ENCODE measurements around the gene MCF2L.
A peak's percentile ranks its signal among the peaks of the same experiment; 100 is the strongest.

The MCF2L gene, protein sequence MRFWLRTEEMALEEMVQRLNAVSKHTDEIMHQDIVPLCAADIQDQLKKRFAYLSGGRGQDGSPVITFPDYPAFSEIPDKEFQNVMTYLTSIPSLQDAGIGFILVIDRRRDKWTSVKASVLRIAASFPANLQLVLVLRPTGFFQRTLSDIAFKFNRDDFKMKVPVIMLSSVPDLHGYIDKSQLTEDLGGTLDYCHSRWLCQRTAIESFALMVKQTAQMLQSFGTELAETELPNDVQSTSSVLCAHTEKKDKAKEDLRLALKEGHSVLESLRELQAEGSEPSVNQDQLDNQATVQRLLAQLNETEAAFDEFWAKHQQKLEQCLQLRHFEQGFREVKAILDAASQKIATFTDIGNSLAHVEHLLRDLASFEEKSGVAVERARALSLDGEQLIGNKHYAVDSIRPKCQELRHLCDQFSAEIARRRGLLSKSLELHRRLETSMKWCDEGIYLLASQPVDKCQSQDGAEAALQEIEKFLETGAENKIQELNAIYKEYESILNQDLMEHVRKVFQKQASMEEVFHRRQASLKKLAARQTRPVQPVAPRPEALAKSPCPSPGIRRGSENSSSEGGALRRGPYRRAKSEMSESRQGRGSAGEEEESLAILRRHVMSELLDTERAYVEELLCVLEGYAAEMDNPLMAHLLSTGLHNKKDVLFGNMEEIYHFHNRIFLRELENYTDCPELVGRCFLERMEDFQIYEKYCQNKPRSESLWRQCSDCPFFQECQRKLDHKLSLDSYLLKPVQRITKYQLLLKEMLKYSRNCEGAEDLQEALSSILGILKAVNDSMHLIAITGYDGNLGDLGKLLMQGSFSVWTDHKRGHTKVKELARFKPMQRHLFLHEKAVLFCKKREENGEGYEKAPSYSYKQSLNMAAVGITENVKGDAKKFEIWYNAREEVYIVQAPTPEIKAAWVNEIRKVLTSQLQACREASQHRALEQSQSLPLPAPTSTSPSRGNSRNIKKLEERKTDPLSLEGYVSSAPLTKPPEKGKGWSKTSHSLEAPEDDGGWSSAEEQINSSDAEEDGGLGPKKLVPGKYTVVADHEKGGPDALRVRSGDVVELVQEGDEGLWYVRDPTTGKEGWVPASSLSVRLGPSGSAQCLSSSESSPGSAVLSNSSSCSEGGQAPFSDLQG

DNA sequence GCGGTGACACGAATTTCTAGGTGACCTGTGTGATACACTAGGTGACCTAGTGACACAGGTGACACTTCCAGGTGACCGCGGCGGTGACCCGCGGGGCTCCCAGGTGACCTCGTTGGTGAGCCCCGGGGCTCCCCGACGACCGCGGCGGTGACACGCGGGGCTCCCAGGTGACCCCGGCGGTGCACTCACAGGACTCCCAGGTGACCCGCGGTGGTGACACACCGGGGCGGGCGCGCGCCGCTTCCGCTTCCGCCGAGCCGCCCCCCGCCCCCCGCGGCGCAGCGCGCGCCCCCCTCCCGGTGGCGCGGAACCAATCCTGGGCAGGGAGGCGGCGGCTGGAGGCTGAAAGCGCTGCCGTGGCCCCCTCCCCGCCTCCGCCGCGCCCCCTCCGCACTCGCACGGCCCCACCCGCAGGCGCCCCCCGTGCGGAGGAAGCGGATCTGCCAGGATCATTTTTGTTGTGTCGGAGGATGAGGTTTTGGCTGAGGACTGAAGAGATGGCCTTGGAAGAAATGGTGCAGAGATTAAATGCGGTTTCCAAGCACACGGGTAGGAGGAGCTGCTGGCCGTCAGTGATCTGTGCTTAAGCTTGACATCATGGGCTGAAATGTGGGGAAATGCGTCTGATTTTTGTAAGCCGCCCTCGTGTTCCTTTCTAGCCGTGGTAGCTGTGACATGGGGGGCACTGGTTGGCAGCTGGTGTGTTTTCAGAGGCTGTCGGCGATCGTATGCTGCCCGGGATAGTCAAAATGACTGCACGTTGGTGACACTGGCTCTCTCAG is at the start of gene MCF2L:
MCF2L (plus strand) TSS at position 305 of the 782 bp plus-strand sequence; CDS start at position 471, 166 bp downstream.
- Histone ChIP-seq H3K4me1 (ENCODE audit: low read length) (no peaks in the 10 kb centered on the region), H2AFZ (ENCODE audit: low read depth, low read length) (peak within 1 kb of the TSS; percentile 66; the same call in 1 of the 2 replicates), H3K36me3 (replicated peaks; ENCODE audit: low read depth, low read length) (no peaks in the 10 kb centered on the region), H3K4me2 (ENCODE audit: low read length) (peak within 1 kb of the TSS; percentile 82), H3K9me3 (ENCODE audit: insufficient read depth, low read length) (no peaks in the 10 kb centered on the region), H3K27ac (ENCODE audit: low read length) (no peak within 1 kb of the TSS), H3K27me3 (ENCODE audit: low read depth, low read length) (peaks cover 15% of the 10 kb centered on the region; the same call in 1 of the 2 replicates), H3K79me2 (ENCODE audit: low read length) (no peaks in the 10 kb centered on the region), H4K20me1 (ENCODE audit: insufficient read depth, low read length) (no peaks in the 10 kb centered on the region), H3K9ac (ENCODE audit: low read length) (peak within 1 kb of the TSS; percentile 64), H3K4me3 (ENCODE audit: low read length) (peak within 1 kb of the TSS; percentile 86)
- no peak for TF ChIP-seq EZH2phosphoT487 (IDR thresholded peaks at IDR 0.05; ENCODE audit: low read depth)
- TF ChIP-seq, protein P1, sequence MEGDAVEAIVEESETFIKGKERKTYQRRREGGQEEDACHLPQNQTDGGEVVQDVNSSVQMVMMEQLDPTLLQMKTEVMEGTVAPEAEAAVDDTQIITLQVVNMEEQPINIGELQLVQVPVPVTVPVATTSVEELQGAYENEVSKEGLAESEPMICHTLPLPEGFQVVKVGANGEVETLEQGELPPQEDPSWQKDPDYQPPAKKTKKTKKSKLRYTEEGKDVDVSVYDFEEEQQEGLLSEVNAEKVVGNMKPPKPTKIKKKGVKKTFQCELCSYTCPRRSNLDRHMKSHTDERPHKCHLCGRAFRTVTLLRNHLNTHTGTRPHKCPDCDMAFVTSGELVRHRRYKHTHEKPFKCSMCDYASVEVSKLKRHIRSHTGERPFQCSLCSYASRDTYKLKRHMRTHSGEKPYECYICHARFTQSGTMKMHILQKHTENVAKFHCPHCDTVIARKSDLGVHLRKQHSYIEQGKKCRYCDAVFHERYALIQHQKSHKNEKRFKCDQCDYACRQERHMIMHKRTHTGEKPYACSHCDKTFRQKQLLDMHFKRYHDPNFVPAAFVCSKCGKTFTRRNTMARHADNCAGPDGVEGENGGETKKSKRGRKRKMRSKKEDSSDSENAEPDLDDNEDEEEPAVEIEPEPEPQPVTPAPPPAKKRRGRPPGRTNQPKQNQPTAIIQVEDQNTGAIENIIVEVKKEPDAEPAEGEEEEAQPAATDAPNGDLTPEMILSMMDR (IDR thresholded peaks at IDR 0.05; ENCODE audit: low read depth, low read length), result peak; percentile 20; the same call in 1 of the 2 replicates

DNA sequence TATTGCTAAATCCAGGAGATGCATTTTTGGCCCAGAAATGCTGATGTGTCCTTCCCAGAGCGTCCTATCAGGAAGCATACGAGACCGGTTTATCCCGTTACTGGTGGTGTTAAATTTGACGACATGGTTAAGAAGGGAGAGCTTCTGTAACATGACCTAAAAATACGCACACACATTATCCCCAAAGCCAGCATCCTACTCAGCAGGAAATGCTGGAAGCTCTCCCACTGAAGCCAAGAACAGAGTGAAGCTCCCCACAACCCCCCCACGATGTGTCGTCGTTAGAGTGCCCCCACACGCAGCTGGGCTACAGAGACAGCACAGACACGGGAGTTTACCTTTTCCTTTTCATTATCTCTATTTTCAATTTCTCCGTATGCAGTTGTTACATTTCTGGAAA is 45.1 kb upstream of the MCF2L start:
- H3K4me1 ChIP-seq (ENCODE audit: low read length), result no peaks in the 10 kb centered on the region
- no peak overlapping the region for H3K9ac ChIP-seq (ENCODE audit: low read length)
- no peak overlapping the region for H3K4me3 ChIP-seq (ENCODE audit: low read length)

DNA sequence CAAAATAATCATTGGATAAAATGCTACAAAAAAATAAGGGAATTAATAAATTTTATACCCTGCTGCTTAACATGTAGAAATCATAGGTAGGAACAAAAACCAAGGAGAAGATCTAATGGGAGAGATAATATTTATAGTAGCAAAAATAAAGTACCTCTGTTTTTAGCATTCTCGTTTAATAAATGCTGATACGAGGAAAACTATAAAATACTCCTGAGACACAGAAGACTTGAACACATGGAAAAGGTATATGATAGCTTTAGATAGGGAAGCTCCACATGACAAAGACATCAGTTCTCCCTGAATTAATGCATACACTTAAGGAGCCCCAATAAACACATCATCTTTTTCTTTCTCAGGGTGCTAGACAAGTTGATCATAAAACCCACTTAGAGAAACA is 44.6 kb upstream of the MCF2L start:
- Histone ChIP-seq H3K9ac (ENCODE audit: low read length) (no peak overlapping the region), H3K79me2 (ENCODE audit: low read length) (no peaks in the 10 kb centered on the region), H3K36me3 (replicated peaks; ENCODE audit: low read depth, low read length) (no peaks in the 10 kb centered on the region), H3K4me1 (ENCODE audit: low read length) (no peaks in the 10 kb centered on the region), H2AFZ (ENCODE audit: low read depth, low read length) (no peak overlapping the region), H3K27me3 (ENCODE audit: low read depth, low read length) (peaks cover 23% of the 10 kb centered on the region), H4K20me1 (ENCODE audit: insufficient read depth, low read length) (no peaks in the 10 kb centered on the region), H3K4me2 (ENCODE audit: low read length) (no peak overlapping the region), H3K4me3 (ENCODE audit: low read length) (no peak overlapping the region), H3K27ac (ENCODE audit: low read length) (no peak overlapping the region), H3K9me3 (ENCODE audit: insufficient read depth, low read length) (no peaks in the 10 kb centered on the region)
- no peak for TF ChIP-seq EZH2phosphoT487 (IDR thresholded peaks at IDR 0.05; ENCODE audit: low read depth)
- TF ChIP-seq, protein P1 (IDR thresholded peaks at IDR 0.05; ENCODE audit: low read depth, low read length), result no peak

More for the DNA sequence above, 45.1 kb upstream of the MCF2L start:
- H3K27me3 ChIP-seq (ENCODE audit: low read depth, low read length), result peaks cover 19% of the 10 kb centered on the region
- H3K9me3 ChIP-seq (ENCODE audit: insufficient read depth, low read length), result no peaks in the 10 kb centered on the region
- H3K4me2 ChIP-seq (ENCODE audit: low read length), result no peak overlapping the region
- TF ChIP-seq EZH2phosphoT487 (IDR thresholded peaks at IDR 0.05; ENCODE audit: low read depth), result no peak
- TF ChIP-seq, protein P1 (IDR thresholded peaks at IDR 0.05; ENCODE audit: low read depth, low read length), result no peak
- H3K79me2 ChIP-seq (ENCODE audit: low read length), result no peaks in the 10 kb centered on the region
- H3K36me3 ChIP-seq (replicated peaks; ENCODE audit: low read depth, low read length), result no peaks in the 10 kb centered on the region
- no peak overlapping the region for H2AFZ ChIP-seq (ENCODE audit: low read depth, low read length)
- no peaks in the 10 kb centered on the region for H4K20me1 ChIP-seq (ENCODE audit: insufficient read depth, low read length)
- no peak overlapping the region for H3K27ac ChIP-seq (ENCODE audit: low read length)

All from OCI-LY3 (cell line).